ENCODE data around the gene SNCB.

Gene SNCB

GRCh38 chr5:176675676-176676360, 45.5 kb upstream of the SNCB start:
- Histone ChIP-seq H3K79me1 (ENCODE audit: low read length) (no peaks in the 10 kb centered on the region), H3K79me2 (ENCODE audit: control insufficient read depth, insufficient read depth, low read length) (no peaks in the 10 kb centered on the region), H3K36me3 (ENCODE audit: control insufficient read depth, insufficient read depth, low read length) (no peaks in the 10 kb centered on the region), H2BK5ac (ENCODE audit: low read length) (no peak overlapping the region), H3K4me1 (ENCODE audit: control insufficient read depth, low read depth, low read length) (peaks cover 5% of the 10 kb centered on the region), H3K27ac (ENCODE audit: low read depth, low read length) (no peak overlapping the region), H3K4me2 (ENCODE audit: low read length) (no peak overlapping the region), H4K5ac (ENCODE audit: low read length) (no peak overlapping the region), H3K4me3 (ENCODE audit: low read length) (no peak overlapping the region), H3K18ac (ENCODE audit: low read length) (no peak overlapping the region), H4K8ac (ENCODE audit: low read depth, low read length) (no peak overlapping the region), H3K27me3 (ENCODE audit: insufficient read depth, low read length, poor library complexity) (no peaks in the 10 kb centered on the region), H3K23ac (ENCODE audit: low read length) (no peak overlapping the region), H2BK120ac (ENCODE audit: low read depth, low read length) (no peak overlapping the region), H2BK15ac (replicated peaks; ENCODE audit: low read depth) (no peak overlapping the region), H3K9ac (ENCODE audit: low read length) (no peak overlapping the region), H3K4ac (ENCODE audit: low read depth, low read length) (peak overlapping the region; percentile 25), H2AK5ac (ENCODE audit: low read length) (no peak overlapping the region), H3K56ac (ENCODE audit: low read length) (no peak overlapping the region)
- no CpG with 5 or more reads among the region's 19 CpGs for WGBS (ENCODE audit: extremely low coverage, insufficient coverage, low lambda C conversion rate)
- DNase-seq: peak; percentile 91

DNA sequence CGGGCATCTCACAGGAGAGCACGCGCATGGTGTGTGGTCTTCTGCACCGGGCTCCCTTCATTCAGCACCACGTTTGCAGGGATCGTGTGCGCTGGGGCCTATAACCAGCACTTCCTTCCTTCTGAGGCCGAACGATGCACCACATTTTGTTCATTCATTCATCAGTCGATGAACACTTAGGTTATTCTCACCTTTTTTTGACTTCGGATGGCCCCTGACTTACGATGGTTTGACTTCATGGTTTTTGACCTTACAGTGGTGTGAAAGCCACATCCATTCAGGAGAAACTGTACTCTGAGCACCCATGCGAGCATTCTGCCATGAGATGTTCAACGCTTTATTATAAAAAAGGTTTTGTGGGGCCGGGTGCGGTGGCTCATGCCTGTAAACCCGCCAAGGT, 44.5 kb upstream of the SNCB start:
- H3K36me3 ChIP-seq (ENCODE audit: control insufficient read depth, insufficient read depth, low read length): no peaks in the 10 kb centered on the region
- H3K79me1 ChIP-seq (ENCODE audit: low read length): no peaks in the 10 kb centered on the region
- no peaks in the 10 kb centered on the region for H3K27me3 ChIP-seq (ENCODE audit: insufficient read depth, low read length, poor library complexity)
- H4K8ac ChIP-seq (ENCODE audit: low read depth, low read length): no peak overlapping the region
- H4K5ac ChIP-seq (ENCODE audit: low read length): no peak overlapping the region
- no peak overlapping the region for H2BK5ac ChIP-seq (ENCODE audit: low read length)
- H2BK15ac ChIP-seq (replicated peaks; ENCODE audit: low read depth): no peak overlapping the region
- H2AK5ac ChIP-seq (ENCODE audit: low read length): no peak overlapping the region
- no peak overlapping the region for H3K4me3 ChIP-seq (ENCODE audit: low read length)
- H3K23ac ChIP-seq (ENCODE audit: low read length): peak overlapping the region; percentile 45
- H3K56ac ChIP-seq (ENCODE audit: low read length): no peak overlapping the region
- H3K79me2 ChIP-seq (ENCODE audit: control insufficient read depth, insufficient read depth, low read length): no peaks in the 10 kb centered on the region
- H3K4me1 ChIP-seq (ENCODE audit: control insufficient read depth, low read depth, low read length): peaks cover 5% of the 10 kb centered on the region
- H3K4me2 ChIP-seq (ENCODE audit: low read length): no peak overlapping the region
- H3K9ac ChIP-seq (ENCODE audit: low read length): no peak overlapping the region
- no peak for DNase-seq
- H2BK120ac ChIP-seq (ENCODE audit: low read depth, low read length): no peak overlapping the region
- H3K27ac ChIP-seq (ENCODE audit: low read depth, low read length): no peak overlapping the region
- no peak overlapping the region for H3K18ac ChIP-seq (ENCODE audit: low read length)
- no CpG with 5 or more reads among the region's 17 CpGs for WGBS (ENCODE audit: extremely low coverage, insufficient coverage, low lambda C conversion rate)
- no peak overlapping the region for H3K4ac ChIP-seq (ENCODE audit: low read depth, low read length)

DNA sequence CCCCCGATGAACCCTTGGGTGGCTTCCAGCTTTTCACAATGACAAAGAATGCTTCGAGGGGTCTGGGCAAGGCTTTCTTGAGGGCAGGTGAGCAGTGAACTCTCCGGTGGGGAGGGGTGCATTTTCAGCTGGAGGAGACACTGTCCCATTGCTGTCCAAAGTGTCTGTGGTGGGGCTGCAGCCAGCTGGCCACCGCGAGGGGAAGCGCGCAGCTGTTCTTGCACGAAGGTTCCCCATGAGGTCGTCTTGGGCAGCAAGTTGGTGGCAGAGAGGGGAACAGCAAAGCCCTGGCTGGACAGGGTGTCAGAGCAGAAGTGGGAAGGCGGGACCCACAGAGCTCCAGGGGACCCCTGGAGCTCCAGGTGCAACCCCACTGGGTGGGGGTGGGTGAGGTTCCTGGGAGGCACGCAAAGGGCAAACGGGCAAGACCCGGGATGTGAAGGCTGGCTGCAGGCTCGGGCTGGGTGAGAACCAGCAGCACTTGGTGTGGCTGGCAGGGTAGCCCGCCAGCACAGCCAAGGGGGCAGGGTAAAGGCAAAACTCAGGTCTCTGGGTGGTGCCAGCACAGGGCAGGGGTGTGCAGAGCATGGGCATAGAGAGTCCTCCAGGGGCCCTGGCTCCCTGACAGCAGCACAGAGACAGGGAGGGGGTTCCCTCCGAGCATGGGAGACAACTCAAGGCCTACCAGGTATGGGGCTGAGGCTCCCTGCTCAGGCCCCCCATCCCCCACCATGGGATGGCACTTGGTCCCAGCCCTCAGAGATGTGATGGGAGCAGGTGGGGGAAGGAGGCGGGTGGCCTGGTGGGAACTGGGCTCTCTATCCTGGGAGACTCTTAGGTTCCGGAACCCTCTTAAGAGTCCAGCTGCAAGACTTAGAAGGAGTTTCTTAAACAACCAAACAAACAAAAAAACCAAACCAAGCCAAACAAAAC, 43.6 kb upstream of the SNCB start:
- H2BK5ac ChIP-seq (ENCODE audit: low read length): no peak overlapping the region
- no peaks in the 10 kb centered on the region for H3K79me1 ChIP-seq (ENCODE audit: low read length)
- no peak overlapping the region for H4K8ac ChIP-seq (ENCODE audit: low read depth, low read length)
- no peaks in the 10 kb centered on the region for H3K27me3 ChIP-seq (ENCODE audit: insufficient read depth, low read length, poor library complexity)
- no peak overlapping the region for H3K56ac ChIP-seq (ENCODE audit: low read length)
- no peaks in the 10 kb centered on the region for H3K36me3 ChIP-seq (ENCODE audit: control insufficient read depth, insufficient read depth, low read length)
- H2BK15ac ChIP-seq (replicated peaks; ENCODE audit: low read depth): no peak overlapping the region
- H3K23ac ChIP-seq (ENCODE audit: low read length): no peak overlapping the region
- H3K18ac ChIP-seq (ENCODE audit: low read length): no peak overlapping the region
- H4K5ac ChIP-seq (ENCODE audit: low read length): no peak overlapping the region
- no peak for DNase-seq
- no peak overlapping the region for H3K4ac ChIP-seq (ENCODE audit: low read depth, low read length)
- no peak overlapping the region for H2BK120ac ChIP-seq (ENCODE audit: low read depth, low read length)
- WGBS (ENCODE audit: extremely low coverage, insufficient coverage, low lambda C conversion rate): no CpG with 5 or more reads among the region's 18 CpGs
- H3K27ac ChIP-seq (ENCODE audit: low read depth, low read length): no peak overlapping the region
- H3K4me2 ChIP-seq (ENCODE audit: low read length): no peak overlapping the region
- no peak overlapping the region for H3K4me3 ChIP-seq (ENCODE audit: low read length)
- H3K79me2 ChIP-seq (ENCODE audit: control insufficient read depth, insufficient read depth, low read length): no peaks in the 10 kb centered on the region
- no peak overlapping the region for H3K9ac ChIP-seq (ENCODE audit: low read length)
- peaks cover 5% of the 10 kb centered on the region for H3K4me1 ChIP-seq (ENCODE audit: control insufficient read depth, low read depth, low read length)
- no peak overlapping the region for H2AK5ac ChIP-seq (ENCODE audit: low read length)

GRCh38 chr5:176671890-176672747, 41.8 kb upstream of the SNCB start:
- Histone ChIP-seq H2BK120ac (ENCODE audit: low read depth, low read length) (no peak overlapping the region), H2BK5ac (ENCODE audit: low read length) (no peak overlapping the region), H4K5ac (ENCODE audit: low read length) (no peak overlapping the region), H3K4ac (ENCODE audit: low read depth, low read length) (no peak overlapping the region), H3K23ac (ENCODE audit: low read length) (no peak overlapping the region), H2AK5ac (ENCODE audit: low read length) (no peak overlapping the region), H3K18ac (ENCODE audit: low read length) (no peak overlapping the region), H3K4me3 (ENCODE audit: low read length) (no peak overlapping the region), H3K36me3 (ENCODE audit: control insufficient read depth, insufficient read depth, low read length) (no peaks in the 10 kb centered on the region), H3K27ac (ENCODE audit: low read depth, low read length) (no peak overlapping the region), H4K8ac (ENCODE audit: low read depth, low read length) (no peak overlapping the region), H3K9ac (ENCODE audit: low read length) (no peak overlapping the region), H3K79me2 (ENCODE audit: control insufficient read depth, insufficient read depth, low read length) (no peaks in the 10 kb centered on the region), H2BK15ac (replicated peaks; ENCODE audit: low read depth) (no peak overlapping the region), H3K27me3 (ENCODE audit: insufficient read depth, low read length, poor library complexity) (no peaks in the 10 kb centered on the region), H3K56ac (ENCODE audit: low read length) (no peak overlapping the region), H3K4me1 (ENCODE audit: control insufficient read depth, low read depth, low read length) (peaks cover 5% of the 10 kb centered on the region), H3K79me1 (ENCODE audit: low read length) (no peaks in the 10 kb centered on the region), H3K4me2 (ENCODE audit: low read length) (no peak overlapping the region)
- WGBS (ENCODE audit: extremely low coverage, insufficient coverage, low lambda C conversion rate): no CpG with 5 or more reads among the region's 18 CpGs
- DNase-seq: no peak

- Histone ChIP-seq H3K4ac (ENCODE audit: low read depth, low read length) (no peak overlapping the region), H4K8ac (ENCODE audit: low read depth, low read length) (no peak overlapping the region), H3K4me1 (ENCODE audit: control insufficient read depth, low read depth, low read length) (peaks cover 3% of the 10 kb centered on the region), H3K9ac (ENCODE audit: low read length) (no peak overlapping the region), H2BK15ac (replicated peaks; ENCODE audit: low read depth) (no peak overlapping the region), H3K79me1 (ENCODE audit: low read length) (no peaks in the 10 kb centered on the region), H2AK5ac (ENCODE audit: low read length) (no peak overlapping the region), H2BK120ac (ENCODE audit: low read depth, low read length) (no peak overlapping the region), H3K27ac (ENCODE audit: low read depth, low read length) (no peak overlapping the region), H2BK5ac (ENCODE audit: low read length) (no peak overlapping the region), H3K4me2 (ENCODE audit: low read length) (no peak overlapping the region), H3K36me3 (ENCODE audit: control insufficient read depth, insufficient read depth, low read length) (no peaks in the 10 kb centered on the region), H3K27me3 (ENCODE audit: insufficient read depth, low read length, poor library complexity) (no peaks in the 10 kb centered on the region), H3K23ac (ENCODE audit: low read length) (no peak overlapping the region), H3K56ac (ENCODE audit: low read length) (no peak overlapping the region), H3K79me2 (ENCODE audit: control insufficient read depth, insufficient read depth, low read length) (no peaks in the 10 kb centered on the region), H3K4me3 (ENCODE audit: low read length) (no peak overlapping the region), H3K18ac (ENCODE audit: low read length) (no peak overlapping the region), H4K5ac (ENCODE audit: low read length) (no peak overlapping the region)
- no CpG with 5 or more reads among the region's 4 CpGs for WGBS (ENCODE audit: extremely low coverage, insufficient coverage, low lambda C conversion rate)
- no peak for DNase-seq
These were observed 41.1 kb upstream of the SNCB start for GRCh38 chr5:176671399-176671798.

Measured in mesendoderm (in vitro differentiated cells).